ENCODE measurements around the gene C5orf47. TPM values are rescaled to one million over a fixed set of nuclear protein-coding genes. Genes with fewer than 3 reads are reported as not detected.
A peak's percentile ranks its signal among the peaks of the same experiment; 100 is the strongest.

The C5orf47 gene
- total and polyA plus RNA-seq, 8 donors, result 0.04 to 0.09 (median 0.07) TPM; not detected in 4

DNA sequence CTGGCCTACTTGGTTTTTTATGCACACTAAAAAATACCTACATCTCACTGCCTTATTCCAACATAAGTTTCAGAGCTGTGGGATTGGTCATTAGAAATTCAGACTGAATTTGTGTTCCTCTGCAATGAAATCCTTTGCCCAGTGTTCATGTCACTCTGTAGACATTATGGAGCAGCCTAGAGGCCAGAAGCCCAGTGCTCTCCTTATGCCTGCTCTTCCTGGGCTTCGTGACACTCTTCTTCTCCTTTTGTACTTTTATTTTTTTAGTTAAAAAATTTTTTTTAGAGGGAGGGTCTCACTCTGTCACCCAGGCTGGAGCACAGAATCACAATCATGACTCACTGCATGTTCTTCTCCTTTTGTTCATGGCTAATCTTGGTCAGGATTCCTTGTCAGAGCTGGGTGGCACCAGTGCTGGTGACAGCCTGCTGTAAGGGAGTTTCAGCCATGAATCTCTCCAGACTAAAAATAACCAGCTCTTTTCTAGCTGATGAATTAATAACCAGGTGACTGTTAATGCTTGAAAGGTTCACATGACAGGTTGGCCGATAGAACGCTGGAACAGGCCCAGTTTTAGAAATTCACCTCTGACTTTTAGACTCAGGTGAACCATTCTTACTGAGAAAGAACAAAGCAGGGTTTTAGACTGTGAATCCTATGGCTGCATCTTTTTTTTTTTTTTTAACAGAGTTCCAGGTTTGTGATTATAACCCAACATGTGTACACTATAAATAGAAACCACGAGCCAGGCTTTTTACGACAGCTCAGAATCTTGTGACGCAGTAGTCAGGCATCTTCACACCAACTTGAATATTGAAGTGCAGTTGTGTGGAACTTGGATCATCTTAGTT lies 34.1 kb upstream of the C5orf47 start:
- Histone ChIP-seq H3K27me3 (no peaks in the 10 kb centered on the region), H3K27ac (peak overlapping the region; percentile 5 to 83 (median 58)), H3K36me3 (peaks cover 0 to 60% (median 6%) of the 10 kb centered on the region in 3 donors), H3K4me1 (peaks cover 26 to 55% (median 48%) of the 10 kb centered on the region in 3 donors), H3K4me3 (no peak overlapping the region), H3K9me3 (no peaks in the 10 kb centered on the region)
- intact Hi-C loops (cut with DNase I), result no loop called here
- ATAC-seq (peak; percentile 79 to 91 (median 89)), DNase-seq (peak in 3 of 6 donors; percentile 53 to 58 (median 54)), FAIRE-seq (no peak)
- TF ChIP-seq CTCF (IDR thresholded peaks at IDR 0.05), result no peak
- 11 to 24% methylated on average over 6 of the region's 6 CpGs for WGBS, 2 donors

DNA sequence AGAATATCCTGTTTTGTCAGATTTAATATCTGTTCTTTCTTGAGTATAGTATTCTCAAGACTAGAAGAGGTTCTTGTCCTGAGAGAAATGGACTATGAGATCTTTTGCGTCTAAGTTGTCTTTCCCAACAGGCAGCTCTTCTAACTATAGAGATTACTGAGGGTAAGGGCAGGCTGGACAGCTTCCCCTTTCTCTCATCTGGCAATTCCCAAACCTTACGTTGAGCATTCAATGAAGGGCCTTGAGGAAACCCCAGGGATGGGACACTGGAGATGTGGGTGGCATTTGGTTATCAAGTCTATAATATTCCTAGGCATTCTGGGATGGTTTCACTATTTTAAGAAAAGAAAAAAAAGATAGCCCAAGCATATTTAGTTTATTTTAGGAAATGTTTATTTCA lies 28.0 kb upstream of the C5orf47 start:
- Histone ChIP-seq H3K4me1 (peaks cover 2 to 30% (median 20%) of the 10 kb centered on the region in 3 donors), H3K36me3 (peaks cover 0 to 15% (median 2%) of the 10 kb centered on the region in 3 donors), H3K9me3 (no peaks in the 10 kb centered on the region), H3K27me3 (no peaks in the 10 kb centered on the region), H3K4me3 (no peak overlapping the region), H3K27ac (no peak overlapping the region)
- intact Hi-C loops (cut with DNase I), result loop anchor here in 1 of 3 donors (10.0 kb wide), 1 partner anchor 56 kb away; no protein-coding TSS in a partner anchor
- no peak for FAIRE-seq
- 31% methylated on average over 2 of the region's 2 CpGs for WGBS, 2 donors
- TF ChIP-seq CTCF (IDR thresholded peaks at IDR 0.05), result no peak
- ATAC-seq, result peak in 1 of 4 donors; percentile 29
- no peak for DNase-seq

- no peaks in the 10 kb centered on the region for H3K9me3 ChIP-seq
- H3K27ac ChIP-seq, result no peak overlapping the region
- H3K4me3 ChIP-seq, result no peak overlapping the region
- FAIRE-seq (no peak), ATAC-seq (peak in 2 of 4 donors; percentile 30 to 48), DNase-seq (no peak)
- 7 to 24% methylated on average over 1 of the region's 1 CpG for WGBS, 2 donors
- H3K36me3 ChIP-seq, result peaks cover 0 to 13% (median 2%) of the 10 kb centered on the region in 3 donors
- no peaks in the 10 kb centered on the region for H3K27me3 ChIP-seq
- intact Hi-C loops (cut with DNase I), result loop anchor here in 1 of 3 donors (10.0 kb wide), 1 partner anchor 57 kb away; no protein-coding TSS in a partner anchor
- no peak for TF ChIP-seq CTCF (IDR thresholded peaks at IDR 0.05)
- peaks cover 0 to 26% (median 18%) of the 10 kb centered on the region in 3 donors for H3K4me1 ChIP-seq
Observed at GRCh38 chr5:173961418-173961817, 27.6 kb upstream of the C5orf47 start.

DNA sequence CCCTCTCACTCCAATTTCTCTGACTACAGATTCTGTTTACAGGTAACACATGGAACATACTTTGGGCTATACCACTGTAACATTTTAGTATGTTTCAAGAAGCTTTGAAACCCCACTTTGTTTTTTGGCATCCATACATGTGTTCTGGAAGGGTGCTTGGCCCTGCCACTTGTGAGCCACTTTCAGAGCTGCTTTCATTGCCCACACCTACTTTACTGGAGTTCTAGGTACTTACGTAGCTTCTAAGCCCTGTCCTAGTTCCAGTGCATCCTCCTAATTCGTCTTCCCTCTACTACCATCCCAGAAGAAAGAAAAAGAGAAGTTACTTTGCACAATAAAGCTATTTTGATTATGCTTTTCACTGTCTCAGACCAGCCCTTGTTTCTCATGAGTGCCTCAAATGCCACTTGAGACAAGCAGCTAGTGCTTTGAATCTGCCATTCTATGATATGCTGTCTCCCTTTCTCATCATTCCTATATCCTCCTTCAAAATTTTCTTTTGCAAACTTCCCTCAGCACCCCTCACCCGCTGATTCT lies 26.5 kb upstream of the C5orf47 start:
- intact Hi-C loops (cut with DNase I), result loop anchor here in 1 of 3 donors (10.0 kb wide), 1 partner anchor 58 kb away; no protein-coding TSS in a partner anchor
- H3K4me1 ChIP-seq, result peaks cover 0 to 22% (median 18%) of the 10 kb centered on the region in 3 donors

More for the DNA sequence above, 26.5 kb upstream of the C5orf47 start:
- Histone ChIP-seq H3K27me3 (no peaks in the 10 kb centered on the region), H3K9me3 (no peaks in the 10 kb centered on the region), H3K36me3 (peaks cover 0 to 8% (median 2%) of the 10 kb centered on the region in 3 donors), H3K4me3 (no peak overlapping the region), H3K27ac (no peak overlapping the region)
- WGBS, 2 donors, result 92 to 99% methylated on average over 3 of the region's 3 CpGs
- TF ChIP-seq CTCF (IDR thresholded peaks at IDR 0.05), result no peak
- no peak for FAIRE-seq
- no peak for ATAC-seq
- no peak for DNase-seq

All from pancreas (tissue), 10 donors.